HCEC 1CT (cell line): Measurements from ENCODE around the gene ORM1.

Experiments
- DNase-seq: peaks from one replicate; pipeline ENCODE4 v3.0.0-alpha.2; 2017

Gene ORM1

GRCh38 chr9:114369216-114370130, 46.6 kb downstream of the ORM1 start:
- DNase-seq = no peak

- DNase-seq = no peak
Observed at GRCh38 chr9:114370251-114370967, 47.5 kb downstream of the ORM1 start.

GRCh38 chr9:114370968-114371320, 48.0 kb downstream of the ORM1 start:
- DNase-seq = no peak

GRCh38 chr9:114371343-114371944, 48.5 kb downstream of the ORM1 start:
- DNase-seq = no peak

GRCh38 chr9:114371973-114372917, 49.3 kb downstream of the ORM1 start:
- DNase-seq = no peak

- no peak for DNase-seq
Observed at GRCh38 chr9:114372921-114373448, 50.1 kb downstream of the ORM1 start.

- DNase-seq = no peak
Observed at GRCh38 chr9:114373960-114374730, 51.2 kb downstream of the ORM1 start.

GRCh38 chr9:114374936-114375335, 52.0 kb downstream of the ORM1 start:
- no peak for DNase-seq

GRCh38 chr9:114375386-114376175, 52.7 kb downstream of the ORM1 start:
- no peak for DNase-seq
